ENCODE measurements around the gene TSHZ1. TPM values are rescaled to one million over a fixed set of nuclear protein-coding genes. Genes with fewer than 3 reads are reported as not detected.

Gene TSHZ1
- total RNA-seq, 2 donors from 2014 or later, result 1.1 to 1.7 TPM

DNA sequence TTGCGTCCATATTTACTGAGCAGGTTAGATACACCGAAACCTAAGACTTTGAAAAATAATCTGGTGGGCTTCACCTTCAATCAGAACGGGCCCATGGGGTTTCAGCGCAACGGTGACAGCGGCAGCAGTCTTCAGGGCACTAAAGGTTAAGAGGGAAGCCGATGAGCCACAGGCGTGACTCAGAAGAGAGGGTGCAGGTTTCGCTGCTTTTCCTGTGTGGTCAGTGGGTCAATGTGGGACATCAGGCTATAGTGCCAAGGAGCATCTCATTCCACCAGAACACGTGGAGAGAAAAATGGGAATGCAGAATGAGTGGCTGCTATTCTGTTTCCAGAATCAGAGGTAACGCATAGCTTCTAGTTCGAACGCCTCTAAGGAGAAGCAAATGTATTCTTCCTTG, 10.5 kb upstream of the TSHZ1 start:
- no peak for DNase-seq
- WGBS, 2 experiments (ENCODE audit: insufficient coverage in 1 of 2, insufficient read length in 1 of 2), result 92 to 94% methylated on average over 12 to 13 of the region's 13 CpGs
- peaks cover 36% of the 10 kb centered on the region for H3K27me3 ChIP-seq (ENCODE audit: control insufficient read depth, insufficient read depth, low read length, poor library complexity, severe bottlenecking)
- TF ChIP-seq, protein P1, sequence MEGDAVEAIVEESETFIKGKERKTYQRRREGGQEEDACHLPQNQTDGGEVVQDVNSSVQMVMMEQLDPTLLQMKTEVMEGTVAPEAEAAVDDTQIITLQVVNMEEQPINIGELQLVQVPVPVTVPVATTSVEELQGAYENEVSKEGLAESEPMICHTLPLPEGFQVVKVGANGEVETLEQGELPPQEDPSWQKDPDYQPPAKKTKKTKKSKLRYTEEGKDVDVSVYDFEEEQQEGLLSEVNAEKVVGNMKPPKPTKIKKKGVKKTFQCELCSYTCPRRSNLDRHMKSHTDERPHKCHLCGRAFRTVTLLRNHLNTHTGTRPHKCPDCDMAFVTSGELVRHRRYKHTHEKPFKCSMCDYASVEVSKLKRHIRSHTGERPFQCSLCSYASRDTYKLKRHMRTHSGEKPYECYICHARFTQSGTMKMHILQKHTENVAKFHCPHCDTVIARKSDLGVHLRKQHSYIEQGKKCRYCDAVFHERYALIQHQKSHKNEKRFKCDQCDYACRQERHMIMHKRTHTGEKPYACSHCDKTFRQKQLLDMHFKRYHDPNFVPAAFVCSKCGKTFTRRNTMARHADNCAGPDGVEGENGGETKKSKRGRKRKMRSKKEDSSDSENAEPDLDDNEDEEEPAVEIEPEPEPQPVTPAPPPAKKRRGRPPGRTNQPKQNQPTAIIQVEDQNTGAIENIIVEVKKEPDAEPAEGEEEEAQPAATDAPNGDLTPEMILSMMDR (conservative IDR thresholded peaks at IDR 0.05), result no peak
- H3K9me3 ChIP-seq (ENCODE audit: control insufficient read depth, low read length), result no peaks in the 10 kb centered on the region
- Mint-ChIP-seq H3K9me3 (no peaks in the 10 kb centered on the region), H3K4me1 (peaks cover 2% of the 10 kb centered on the region), H3K36me3 (ENCODE audit: low read depth) (peaks cover 3% of the 10 kb centered on the region), H3K27ac (no peak overlapping the region), H3K27me3 (ENCODE audit: insufficient read depth) (peaks cover 34% of the 10 kb centered on the region), H3K4me3 (no peak overlapping the region)
- H3K27ac ChIP-seq (ENCODE audit: low read depth, low read length), result no peak overlapping the region
- no peak overlapping the region for H3K9ac ChIP-seq (ENCODE audit: extremely low read depth, low read length, poor library complexity, severe bottlenecking)
- no peak overlapping the region for H3K4me3 ChIP-seq (ENCODE audit: low read length)
- H3K36me3 ChIP-seq (ENCODE audit: control insufficient read depth, insufficient read depth, low read length), result no peaks in the 10 kb centered on the region
- no peaks in the 10 kb centered on the region for H3K4me1 ChIP-seq (ENCODE audit: control insufficient read depth, insufficient read depth, low read length)

DNA sequence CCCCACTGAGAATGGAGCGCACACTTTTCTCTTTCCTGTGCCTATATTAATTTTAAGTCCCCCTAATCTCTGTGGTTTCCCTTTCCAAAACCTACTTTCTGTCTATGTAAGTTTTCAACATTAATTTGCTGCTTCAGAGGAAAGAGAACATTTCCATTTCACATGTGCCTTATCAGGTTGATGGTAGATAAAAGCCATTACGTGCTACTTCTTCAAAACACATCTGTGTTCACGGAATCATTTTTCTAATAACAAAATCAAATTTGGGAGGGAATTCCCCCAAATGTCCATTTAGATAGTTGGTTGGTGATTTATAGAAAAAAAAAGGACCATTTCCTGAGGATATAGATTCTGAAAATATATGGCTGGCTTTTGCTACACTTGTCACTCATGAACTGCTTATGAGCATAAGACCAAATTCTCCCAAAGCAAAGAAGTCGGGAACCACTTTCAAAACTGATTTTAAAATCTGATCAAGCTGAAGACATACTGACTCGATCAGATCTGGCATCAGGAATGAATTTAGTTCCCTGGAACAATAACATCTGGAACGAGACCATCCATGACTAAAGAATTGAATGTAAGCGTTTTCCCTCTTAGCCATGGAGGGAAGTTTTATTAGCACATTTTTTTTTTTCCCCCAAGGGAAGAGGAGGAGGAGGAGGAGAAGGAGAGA, 9.9 kb upstream of the TSHZ1 start:
- Histone ChIP-seq H3K27me3 (ENCODE audit: control insufficient read depth, insufficient read depth, low read length, poor library complexity, severe bottlenecking) (peaks cover 43% of the 10 kb centered on the region), H3K4me3 (ENCODE audit: low read length) (no peak overlapping the region), H3K36me3 (ENCODE audit: control insufficient read depth, insufficient read depth, low read length) (no peaks in the 10 kb centered on the region), H3K9me3 (ENCODE audit: control insufficient read depth, low read length) (no peaks in the 10 kb centered on the region), H3K4me1 (ENCODE audit: control insufficient read depth, insufficient read depth, low read length) (no peaks in the 10 kb centered on the region), H3K9ac (ENCODE audit: extremely low read depth, low read length, poor library complexity, severe bottlenecking) (no peak overlapping the region), H3K27ac (ENCODE audit: low read depth, low read length) (no peak overlapping the region)
- no peak for DNase-seq
- peaks cover 7% of the 10 kb centered on the region for H3K4me1 Mint-ChIP-seq
- TF ChIP-seq, protein P1 (conservative IDR thresholded peaks at IDR 0.05), result no peak
- H3K27ac Mint-ChIP-seq, result no peak overlapping the region
- H3K36me3 Mint-ChIP-seq (ENCODE audit: low read depth), result peaks cover 3% of the 10 kb centered on the region
- H3K4me3 Mint-ChIP-seq, result no peak overlapping the region
- H3K27me3 Mint-ChIP-seq (ENCODE audit: insufficient read depth), result peaks cover 41% of the 10 kb centered on the region
- no peaks in the 10 kb centered on the region for H3K9me3 Mint-ChIP-seq
- WGBS, 2 experiments (ENCODE audit: insufficient coverage in 1 of 2, insufficient read length in 1 of 2), result 91 to 100% methylated on average over 4 to 5 of the region's 7 CpGs

DNA sequence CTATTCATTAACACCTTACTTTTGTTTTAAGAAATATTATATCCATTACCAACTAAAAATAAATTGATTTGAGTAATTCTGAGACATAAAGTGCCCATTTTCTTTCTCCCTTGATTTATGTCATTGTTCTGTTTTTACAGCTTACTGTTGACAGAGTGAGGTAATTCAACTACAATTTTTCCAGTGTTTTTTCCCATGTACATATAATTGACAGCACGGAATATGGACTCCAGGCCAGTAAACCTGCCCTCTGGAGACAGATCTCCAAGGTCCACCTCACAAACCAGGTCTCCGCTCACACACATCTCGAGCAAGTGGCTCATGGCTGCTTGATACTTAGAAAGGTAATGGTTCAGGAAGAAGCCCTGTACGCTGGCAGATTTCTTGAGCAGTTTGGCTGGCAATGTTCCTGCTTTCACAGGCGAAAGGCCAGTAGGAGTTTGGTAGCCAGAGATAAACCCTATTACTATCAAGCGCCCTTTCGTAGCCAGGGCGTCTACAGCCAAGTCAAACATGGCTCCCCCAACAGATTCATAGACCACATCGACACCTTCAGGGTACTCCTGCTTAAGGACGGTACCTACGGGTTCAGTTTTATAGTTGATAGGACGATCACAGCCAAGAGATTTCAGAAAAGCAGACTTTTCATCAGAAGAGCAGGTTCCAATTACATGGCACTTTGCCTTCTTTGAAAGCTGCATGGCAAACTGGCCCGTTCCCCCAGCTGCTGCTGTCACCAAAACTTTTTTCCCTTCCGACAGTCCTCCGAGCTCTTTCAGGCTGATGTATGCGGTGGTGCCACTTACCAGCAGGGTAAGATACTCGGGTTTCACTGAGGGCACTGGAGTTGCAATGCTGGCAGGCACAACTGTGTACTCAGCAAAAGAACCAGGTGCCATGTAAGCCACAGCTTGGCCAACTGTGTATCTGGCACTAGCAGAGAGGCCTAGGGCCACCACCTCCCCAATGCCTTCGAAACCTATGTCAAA, 9.0 kb upstream of the TSHZ1 start:
- H3K36me3 Mint-ChIP-seq (ENCODE audit: low read depth), result peaks cover 3% of the 10 kb centered on the region
- TF ChIP-seq, protein P1 (conservative IDR thresholded peaks at IDR 0.05), result no peak
- peaks cover 51% of the 10 kb centered on the region for H3K27me3 ChIP-seq (ENCODE audit: control insufficient read depth, insufficient read depth, low read length, poor library complexity, severe bottlenecking)
- peaks cover 16% of the 10 kb centered on the region for H3K4me1 Mint-ChIP-seq
- no peak overlapping the region for H3K27ac Mint-ChIP-seq
- no peak overlapping the region for H3K4me3 Mint-ChIP-seq
- no peaks in the 10 kb centered on the region for H3K9me3 ChIP-seq (ENCODE audit: control insufficient read depth, low read length)
- H3K9ac ChIP-seq (ENCODE audit: extremely low read depth, low read length, poor library complexity, severe bottlenecking), result no peak overlapping the region
- H3K27me3 Mint-ChIP-seq (ENCODE audit: insufficient read depth), result peaks cover 49% of the 10 kb centered on the region
- H3K9me3 Mint-ChIP-seq, result no peaks in the 10 kb centered on the region
- no peaks in the 10 kb centered on the region for H3K4me1 ChIP-seq (ENCODE audit: control insufficient read depth, insufficient read depth, low read length)
- H3K4me3 ChIP-seq (ENCODE audit: low read length), result no peak overlapping the region
- 92 to 96% methylated on average over 16 to 18 of the region's 18 CpGs for WGBS, 2 experiments (ENCODE audit: insufficient coverage in 1 of 2, insufficient read length in 1 of 2)
- H3K36me3 ChIP-seq (ENCODE audit: control insufficient read depth, insufficient read depth, low read length), result no peaks in the 10 kb centered on the region
- DNase-seq, result no peak
- no peak overlapping the region for H3K27ac ChIP-seq (ENCODE audit: low read depth, low read length)
